GM18526 (cell line): ENCODE measurements around the gene NTMT1.

ENCODE experiments used
- POLR2A ChIP-seq: IDR thresholded peaks from 3 replicates; pipeline ENCODE4 v1.6.1; 2011; ENCODE audit not compliant: insufficient read length; ENCODE audit errors: extremely low read depth

Gene NTMT1

DNA sequence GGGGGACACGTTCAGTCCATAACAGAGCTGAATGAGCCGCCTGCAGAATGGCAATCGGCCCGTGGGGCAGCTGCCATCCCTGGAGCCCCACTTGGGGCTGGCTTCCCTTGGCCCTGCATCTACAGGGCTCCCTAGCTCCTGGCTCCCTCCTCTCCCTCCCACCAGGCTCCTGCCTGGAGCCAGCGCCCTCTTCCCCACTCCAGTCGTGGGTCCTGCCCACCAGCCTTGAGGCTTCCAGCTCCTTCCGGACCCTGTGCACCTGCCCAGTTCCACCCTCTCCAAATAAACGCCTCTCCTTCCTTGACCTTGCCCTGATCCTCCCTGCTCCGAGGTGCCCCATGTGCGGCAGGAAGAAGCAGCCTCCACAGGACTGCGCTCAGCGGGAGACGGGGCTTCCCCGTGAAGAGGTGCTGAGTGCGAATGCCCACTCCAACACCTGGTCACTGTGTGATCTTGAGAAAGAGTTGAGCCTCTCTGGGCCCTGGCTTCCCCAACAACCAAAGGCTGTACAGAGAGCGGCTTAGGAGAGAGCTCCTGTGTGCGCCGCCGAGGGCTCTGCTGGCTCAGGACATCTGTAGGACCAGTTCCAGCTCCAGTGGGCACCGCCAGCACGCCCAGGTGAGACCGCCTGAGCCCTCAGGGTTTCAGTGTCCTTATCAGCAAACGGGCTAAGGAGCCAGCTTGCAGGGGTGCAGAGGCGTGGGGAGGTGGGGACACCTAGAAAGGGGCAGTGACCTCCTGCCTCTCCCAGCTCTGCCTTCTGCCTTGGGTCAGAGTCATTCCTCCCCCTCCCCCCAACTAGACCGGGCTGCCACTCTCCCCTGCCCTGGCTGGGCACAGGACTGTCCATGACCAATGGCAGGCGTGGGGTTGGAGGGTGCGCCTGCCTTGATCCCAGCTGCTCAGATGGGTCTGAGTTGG is 17.1 kb upstream of the NTMT1 start:
- no peak for TF ChIP-seq POLR2A

DNA sequence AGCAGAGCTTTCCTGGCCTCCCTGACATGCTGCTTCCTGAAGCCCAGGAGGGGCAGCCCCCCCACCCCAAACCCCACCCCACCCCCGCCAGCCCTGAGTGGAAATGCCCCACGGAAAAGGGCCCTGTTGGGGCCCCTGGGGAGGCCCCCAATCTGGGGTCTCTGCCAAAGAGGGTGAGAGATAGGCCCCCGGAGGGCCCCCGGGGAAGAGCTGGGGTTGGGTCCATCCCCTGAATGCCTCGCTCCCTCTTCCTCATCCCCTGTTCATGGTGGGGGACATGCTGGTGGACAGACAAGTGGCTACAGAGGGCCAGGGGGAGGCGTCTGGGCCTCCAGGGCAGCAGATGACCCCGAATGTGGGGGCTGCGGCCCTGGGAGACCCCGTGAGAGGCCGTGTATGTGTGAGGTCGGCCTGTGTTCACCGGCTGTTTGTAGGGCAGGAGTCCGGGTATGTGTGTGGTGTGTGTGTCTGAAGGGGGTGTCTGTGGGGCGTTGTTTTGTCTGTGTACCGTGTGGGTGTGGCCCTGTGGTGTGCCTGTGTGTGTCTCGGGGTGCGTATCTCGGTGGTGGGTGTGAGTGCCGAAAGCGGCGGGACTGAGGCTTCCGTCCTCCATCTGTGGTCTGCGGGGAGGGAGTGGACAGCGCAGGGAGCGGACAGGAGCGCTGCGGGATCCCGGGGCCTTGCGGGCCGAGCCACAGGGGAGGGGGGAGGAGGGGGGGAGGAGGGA is 16.3 kb upstream of the NTMT1 start:
- TF ChIP-seq POLR2A = no peak

DNA sequence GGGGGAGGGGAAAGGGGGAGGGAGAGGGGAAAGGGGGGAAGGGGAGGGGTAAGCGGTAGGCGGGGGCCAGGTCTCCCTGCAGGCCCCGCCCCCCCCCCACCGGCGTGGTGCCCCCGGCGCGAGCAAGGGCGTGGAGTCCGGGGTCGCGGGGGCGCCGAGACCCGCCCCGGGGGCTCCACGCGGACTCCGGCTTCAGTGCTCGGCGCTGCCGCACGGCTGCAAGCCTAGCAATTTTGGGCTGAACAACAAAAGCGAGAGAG is 15.8 kb upstream of the NTMT1 start:
- no peak for TF ChIP-seq POLR2A

DNA sequence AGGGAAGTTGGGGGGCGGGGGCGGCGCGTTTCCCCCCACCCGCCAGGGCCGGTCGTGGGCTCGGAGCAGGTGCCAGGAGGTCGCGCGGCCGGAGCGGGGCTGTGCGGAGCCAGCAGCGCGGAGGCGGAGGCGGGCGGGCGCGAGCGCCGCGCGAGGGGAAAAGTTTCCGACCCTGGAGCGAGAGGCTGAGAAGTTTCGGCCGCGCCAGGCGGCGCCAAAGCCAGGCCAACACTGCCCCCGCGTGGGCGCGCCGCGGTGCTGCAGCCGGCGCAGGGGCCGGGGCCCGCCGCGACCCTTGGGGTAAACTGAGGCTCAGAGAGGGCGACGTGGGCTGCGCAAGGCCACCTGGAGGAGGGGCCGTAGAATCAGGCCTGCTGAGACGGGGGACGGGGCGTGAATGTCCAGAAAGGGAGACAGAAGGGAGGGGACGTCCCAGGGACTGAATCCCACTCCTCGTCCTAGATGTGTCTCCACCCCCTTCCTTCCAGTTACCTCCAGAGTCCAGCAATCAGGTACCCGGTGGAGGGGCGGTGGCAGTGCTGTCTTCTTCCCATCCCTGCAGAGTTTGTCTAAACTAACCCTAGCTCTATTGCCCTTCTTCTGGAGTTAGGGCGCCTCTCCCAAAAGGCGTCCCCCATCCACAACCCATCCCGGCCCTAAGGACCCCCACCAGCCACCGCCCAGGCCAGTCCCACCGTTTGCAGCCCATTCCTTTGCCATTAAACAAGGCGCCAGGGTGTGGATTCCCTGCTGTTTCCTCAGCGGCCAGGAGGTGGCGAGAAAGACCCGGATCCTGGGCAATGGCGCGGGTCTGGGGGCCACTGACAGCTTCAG is 15.3 kb upstream of the NTMT1 start:
- no peak for TF ChIP-seq POLR2A

DNA sequence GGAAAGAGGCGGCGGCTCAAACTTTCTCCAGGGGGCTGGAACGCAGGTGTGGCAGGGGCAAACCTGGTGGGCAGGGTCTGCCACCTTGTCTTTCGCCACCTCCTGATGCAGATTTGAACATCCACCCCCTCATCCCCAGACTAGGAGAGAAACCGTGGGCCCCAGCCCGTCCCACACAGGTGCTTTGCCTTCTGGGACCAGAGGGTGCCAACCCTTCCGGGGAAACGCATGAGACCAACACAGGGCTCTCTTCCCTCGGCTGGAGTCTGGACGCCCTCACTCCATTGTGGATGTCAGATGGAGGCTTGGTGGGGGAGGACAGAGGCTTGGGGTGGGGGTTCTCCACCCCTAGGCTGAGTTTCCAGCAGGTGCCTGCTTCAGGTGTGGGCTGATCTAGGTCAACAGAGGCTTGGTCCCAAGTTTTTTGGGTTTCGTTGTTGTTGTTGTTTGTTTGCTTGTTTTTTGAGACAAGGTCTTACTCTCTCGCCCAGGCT is 14.6 kb upstream of the NTMT1 start:
- TF ChIP-seq POLR2A = no peak

DNA sequence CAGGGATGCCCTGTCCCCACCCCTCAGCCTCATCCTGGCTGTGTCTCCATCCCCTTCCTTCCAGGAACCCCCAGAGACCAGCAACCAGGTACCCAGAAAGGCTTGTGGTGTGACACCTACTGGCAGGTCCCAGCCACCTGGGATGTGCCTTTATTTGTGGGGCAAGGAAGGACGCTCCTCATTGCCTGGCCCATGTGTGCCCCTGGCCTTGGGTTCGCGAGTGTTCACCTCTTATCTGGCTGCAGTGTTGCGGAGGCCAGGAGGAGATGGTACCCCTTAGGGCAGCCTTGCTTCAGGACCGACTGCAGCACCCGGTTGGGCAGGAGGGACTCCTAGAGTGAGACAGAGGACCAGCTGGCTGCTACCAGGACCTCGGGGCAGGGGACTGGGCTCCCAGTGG is 13.8 kb upstream of the NTMT1 start:
- TF ChIP-seq POLR2A = no peak

- TF ChIP-seq POLR2A = no peak
Observed at GRCh38 chr9:129612815-129613519, 13.0 kb upstream of the NTMT1 start.

- no peak for TF ChIP-seq POLR2A
Observed at GRCh38 chr9:129613520-129614175, 12.3 kb upstream of the NTMT1 start.

DNA sequence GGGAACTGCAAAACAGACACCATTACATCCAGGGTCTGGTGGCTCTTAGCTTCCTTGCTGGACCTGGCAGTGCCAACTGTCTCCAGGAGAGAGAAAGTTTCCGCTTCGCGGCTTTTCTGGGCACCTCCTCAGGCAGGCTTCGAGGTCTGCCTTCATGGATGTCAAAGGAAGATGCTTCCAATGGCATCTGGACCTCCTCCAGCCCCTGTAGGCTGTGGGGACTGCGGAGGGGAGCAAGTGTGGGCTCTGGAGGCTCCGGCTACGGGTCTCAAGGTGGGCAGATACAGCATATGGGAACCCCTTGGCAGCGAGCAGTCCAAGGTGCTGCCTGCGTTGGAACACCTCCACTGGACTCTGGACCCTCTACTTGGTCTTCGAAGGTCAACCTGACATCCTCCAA is 11.0 kb upstream of the NTMT1 start:
- TF ChIP-seq POLR2A = no peak

DNA sequence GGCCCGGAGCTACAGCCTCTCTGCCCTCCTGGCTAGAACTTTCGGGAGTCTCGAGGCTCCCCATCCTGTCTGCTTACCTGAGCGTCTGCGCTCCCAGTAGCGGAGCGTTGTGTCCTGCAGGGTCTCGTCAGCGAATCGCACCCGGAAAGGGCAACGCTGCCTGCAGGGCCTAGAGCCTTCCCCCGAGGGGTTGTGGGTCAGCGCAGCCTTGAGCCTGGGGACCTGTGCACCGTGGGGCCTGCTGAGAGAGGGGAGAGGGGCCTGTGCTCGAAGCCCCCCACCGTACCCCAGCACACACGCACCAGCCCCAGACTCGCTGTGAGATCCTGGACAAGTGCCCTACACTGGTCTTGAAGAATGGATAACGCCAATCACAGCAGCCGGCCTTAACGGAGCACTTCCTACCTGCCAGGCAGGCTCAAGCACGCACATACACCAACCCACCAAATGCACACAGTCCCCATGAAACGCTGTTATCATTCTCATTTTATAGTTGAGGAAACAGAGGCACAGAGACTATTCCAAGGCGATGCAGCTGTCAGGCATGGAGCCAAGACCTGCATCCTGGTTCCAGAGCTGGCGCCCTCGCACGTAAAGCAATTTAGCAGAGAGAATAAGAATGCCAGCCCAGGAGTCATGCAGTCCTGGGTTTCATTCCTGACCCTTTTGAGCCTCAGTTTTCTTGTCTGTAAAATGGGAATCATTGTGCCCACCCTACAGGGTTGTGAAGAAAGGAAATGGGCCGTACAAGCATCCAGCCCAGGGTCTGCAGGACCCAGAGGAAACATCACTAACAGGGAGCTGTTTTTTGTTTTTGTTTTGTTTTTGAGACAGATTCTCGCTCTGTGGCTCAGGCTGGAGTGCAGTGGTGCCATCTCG is 10.3 kb upstream of the NTMT1 start:
- no peak for TF ChIP-seq POLR2A

- no peak for TF ChIP-seq POLR2A
Observed at GRCh38 chr9:129617167-129617566, 8.8 kb upstream of the NTMT1 start.

DNA sequence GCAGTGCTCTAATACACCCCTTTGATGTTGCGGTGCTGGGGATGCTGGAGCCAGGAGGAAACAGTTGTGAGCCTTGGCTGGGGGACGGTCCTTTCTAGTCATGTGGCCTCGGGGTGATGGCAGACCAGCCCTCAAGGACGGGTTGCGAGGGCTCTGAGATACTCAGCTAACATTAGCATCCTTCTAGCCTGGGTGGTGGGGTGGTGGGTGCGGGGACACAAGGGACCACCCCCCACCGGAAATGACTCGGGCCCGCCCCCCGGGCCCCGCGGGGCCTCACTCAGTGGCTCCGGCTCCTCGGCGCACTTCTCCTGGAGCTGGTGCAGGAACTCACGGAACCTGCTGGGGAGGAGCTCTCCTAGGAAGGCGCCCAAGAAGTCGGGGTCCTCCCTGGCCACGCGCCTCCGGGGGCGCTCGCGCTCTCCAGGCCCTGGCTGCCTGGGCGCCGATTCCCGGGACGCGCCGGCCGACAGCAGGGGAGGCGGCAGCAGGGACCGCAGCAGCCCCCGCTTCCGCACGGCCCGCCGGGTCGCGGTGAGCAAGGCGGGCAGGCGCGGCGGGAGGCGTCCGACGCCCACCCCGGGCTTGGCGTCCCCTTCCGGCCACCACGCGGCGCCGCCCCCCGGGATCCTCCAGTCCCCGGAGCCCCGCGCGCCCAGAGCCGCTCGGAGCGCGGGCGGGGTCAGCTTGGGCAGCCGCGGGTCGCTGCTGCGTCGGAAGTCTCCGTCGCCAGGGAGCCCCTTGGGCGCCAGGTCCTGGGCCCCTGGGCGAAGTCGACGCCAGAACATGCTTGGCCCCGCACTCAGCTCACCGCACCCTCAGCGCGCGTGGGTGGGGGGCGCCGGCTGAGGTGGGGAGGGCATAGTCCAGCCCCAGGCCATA is 5.9 kb upstream of the NTMT1 start:
- TF ChIP-seq POLR2A = no peak

GRCh38 chr9:129620669-129621295 is 5.2 kb upstream of the NTMT1 start, which contains the start of gene C9orf50:
Gene C9orf50 (minus strand): TSS chr9:129621101. CDS start chr9:129620574, 527 bp downstream.
- no peak for TF ChIP-seq POLR2A
